ENCODE results near the gene WDR48. TPM values are rescaled to one million over a fixed set of nuclear protein-coding genes. Genes with fewer than 3 reads are reported as not detected.

WDR48 gene
- total RNA-seq, 1 experiment from 2014 or later = 27.1 TPM

GRCh38 chr3:39132096-39133092, 80.6 kb downstream of the WDR48 start:
- no peak for DNase-seq (ENCODE audit: low spot score)
- in situ Hi-C loops (cut with HindIII; ENCODE audit: low sequenced_read_pairs) = no loop called here

- in situ Hi-C loops (cut with HindIII; ENCODE audit: low sequenced_read_pairs) = no loop called here
- DNase-seq (ENCODE audit: low spot score) = no peak
These were observed 81.3 kb downstream of the WDR48 start for GRCh38 chr3:39133093-39133490.

GRCh38 chr3:39133822-39134221, 82.0 kb downstream of the WDR48 start:
- no peak for DNase-seq (ENCODE audit: low spot score)
- in situ Hi-C loops (cut with HindIII; ENCODE audit: low sequenced_read_pairs) = no loop called here

GRCh38 chr3:39134305-39134704, 82.5 kb downstream of the WDR48 start:
- DNase-seq (ENCODE audit: low spot score) = no peak
- in situ Hi-C loops (cut with HindIII; ENCODE audit: low sequenced_read_pairs) = no loop called here

- DNase-seq (ENCODE audit: low spot score) = no peak
- in situ Hi-C loops (cut with HindIII; ENCODE audit: low sequenced_read_pairs) = no loop called here
These were observed 83.5 kb downstream of the WDR48 start for GRCh38 chr3:39135170-39135805.

GRCh38 chr3:39136533-39137434, 85.0 kb downstream of the WDR48 start:
- no peak for DNase-seq (ENCODE audit: low spot score)

GRCh38 chr3:39137435-39137936, 85.7 kb downstream of the WDR48 start:
- in situ Hi-C loops (cut with HindIII; ENCODE audit: low sequenced_read_pairs) = no loop called here
- DNase-seq (ENCODE audit: low spot score) = no peak

More at GRCh38 chr3:39136533-39137434, 85.0 kb downstream of the WDR48 start:
- in situ Hi-C loops (cut with HindIII; ENCODE audit: low sequenced_read_pairs) = no loop called here

- DNase-seq (ENCODE audit: low spot score) = no peak
- in situ Hi-C loops (cut with HindIII; ENCODE audit: low sequenced_read_pairs) = no loop called here
These were observed 86.4 kb downstream of the WDR48 start for GRCh38 chr3:39137991-39138803.

GRCh38 chr3:39138804-39139415, 87.1 kb downstream of the WDR48 start:
- in situ Hi-C loops (cut with HindIII; ENCODE audit: low sequenced_read_pairs) = no loop called here
- DNase-seq (ENCODE audit: low spot score) = peak; percentile 91

GRCh38 chr3:39139442-39139841, 87.6 kb downstream of the WDR48 start:
- DNase-seq (ENCODE audit: low spot score) = no peak
- in situ Hi-C loops (cut with HindIII; ENCODE audit: low sequenced_read_pairs) = no loop called here

- DNase-seq (ENCODE audit: low spot score) = no peak
- in situ Hi-C loops (cut with HindIII; ENCODE audit: low sequenced_read_pairs) = no loop called here
These were observed 88.6 kb downstream of the WDR48 start for GRCh38 chr3:39140341-39140971.

GRCh38 chr3:39141171-39141995, 89.6 kb downstream of the WDR48 start:
- in situ Hi-C loops (cut with HindIII; ENCODE audit: low sequenced_read_pairs) = no loop called here
- DNase-seq (ENCODE audit: low spot score) = peak; percentile 36

- in situ Hi-C loops (cut with HindIII; ENCODE audit: low sequenced_read_pairs) = no loop called here
- DNase-seq (ENCODE audit: low spot score) = no peak
These were observed 90.3 kb downstream of the WDR48 start for GRCh38 chr3:39142067-39142466.

GRCh38 chr3:39143051-39143885, 91.5 kb downstream of the WDR48 start:
- no peak for DNase-seq (ENCODE audit: low spot score)
- in situ Hi-C loops (cut with HindIII; ENCODE audit: low sequenced_read_pairs) = no loop called here

GRCh38 chr3:39144095-39144747, 92.4 kb downstream of the WDR48 start:
- in situ Hi-C loops (cut with HindIII; ENCODE audit: low sequenced_read_pairs) = no loop called here
- DNase-seq (ENCODE audit: low spot score) = no peak

All from G401 (cell line).